ENCODE results near the gene MRPL11. TPM values are rescaled to one million over a fixed set of nuclear protein-coding genes. Genes with fewer than 3 reads are reported as not detected.

Gene MRPL11
- total RNA-seq, 4 donors from 2014 or later = 42.9 to 63.8 (median 53.9) TPM

- DNase-seq (ENCODE audit: low spot score in 2 of 2) = no peak
- H3K4me1 ChIP-seq = peaks cover 0 to 15% (median 6%) of the 10 kb centered on the region in 4 donors
- H3K27ac ChIP-seq = no peak overlapping the region
- no peaks in the 10 kb centered on the region for H3K27me3 ChIP-seq
- no peak for TF ChIP-seq EP300 (IDR thresholded peaks at IDR 0.05)
- no peak for TF ChIP-seq POLR2A (IDR thresholded peaks at IDR 0.05)
- TF ChIP-seq CTCF (IDR thresholded peaks at IDR 0.05) = no peak
- 91 to 92% methylated on average over 3 of the region's 3 CpGs for WGBS, 2 donors
- peaks cover 0 to 13% (median 0%) of the 10 kb centered on the region in 4 donors for H3K9me3 ChIP-seq
- no peaks in the 10 kb centered on the region for H3K36me3 ChIP-seq
- no peak overlapping the region for H3K4me3 ChIP-seq
These were observed 24.3 kb upstream of the MRPL11 start for GRCh38 chr11:66462911-66463310.

GRCh38 chr11:66462010-66462409 lies 23.4 kb upstream of the MRPL11 start:
- DNase-seq (ENCODE audit: low spot score in 2 of 2) = no peak
- Histone ChIP-seq H3K27me3 (no peaks in the 10 kb centered on the region), H3K27ac (no peak overlapping the region), H3K4me1 (peaks cover 0 to 7% (median 0%) of the 10 kb centered on the region in 4 donors), H3K36me3 (no peaks in the 10 kb centered on the region), H3K9me3 (peaks cover 0 to 13% (median 0%) of the 10 kb centered on the region in 4 donors), H3K4me3 (no peak overlapping the region)
- no peak for TF ChIP-seq CTCF (IDR thresholded peaks at IDR 0.05)
- TF ChIP-seq EP300 (IDR thresholded peaks at IDR 0.05) = no peak
- no peak for TF ChIP-seq POLR2A (IDR thresholded peaks at IDR 0.05)

GRCh38 chr11:66459138-66459778 lies 20.6 kb upstream of the MRPL11 start:
- DNase-seq (ENCODE audit: low spot score in 2 of 2) = no peak
- Histone ChIP-seq H3K36me3 (no peaks in the 10 kb centered on the region), H3K27ac (no peak overlapping the region), H3K4me1 (no peaks in the 10 kb centered on the region), H3K27me3 (no peaks in the 10 kb centered on the region), H3K9me3 (peaks cover 0 to 13% (median 0%) of the 10 kb centered on the region in 4 donors), H3K4me3 (no peak overlapping the region)
- WGBS, 2 donors = 57 to 62% methylated on average over 5 of the region's 5 CpGs
- TF ChIP-seq POLR2A (IDR thresholded peaks at IDR 0.05) (no peak), EP300 (IDR thresholded peaks at IDR 0.05) (no peak), CTCF (IDR thresholded peaks at IDR 0.05) (no peak)

GRCh38 chr11:66457826-66458225 lies 19.2 kb upstream of the MRPL11 start:
- Histone ChIP-seq H3K27me3 (no peaks in the 10 kb centered on the region), H3K27ac (no peak overlapping the region), H3K9me3 (peaks cover 0 to 8% (median 0%) of the 10 kb centered on the region in 4 donors), H3K4me1 (no peaks in the 10 kb centered on the region), H3K4me3 (no peak overlapping the region), H3K36me3 (no peaks in the 10 kb centered on the region)
- WGBS, 2 donors = 82 to 85% methylated on average over 6 of the region's 6 CpGs
- no peak for DNase-seq (ENCODE audit: low spot score in 2 of 2)
- TF ChIP-seq POLR2A (IDR thresholded peaks at IDR 0.05) = no peak

- no peaks in the 10 kb centered on the region for H3K9me3 ChIP-seq
- H3K4me3 ChIP-seq = no peak overlapping the region
- H3K27me3 ChIP-seq = no peaks in the 10 kb centered on the region
- no peak for TF ChIP-seq CTCF (IDR thresholded peaks at IDR 0.05)
- TF ChIP-seq POLR2A (IDR thresholded peaks at IDR 0.05) = no peak
- TF ChIP-seq EP300 (IDR thresholded peaks at IDR 0.05) = no peak
- H3K4me1 ChIP-seq = no peaks in the 10 kb centered on the region
- WGBS, 2 donors = 55 to 60% methylated on average over 3 of the region's 3 CpGs
- DNase-seq (ENCODE audit: low spot score in 2 of 2) = no peak
- H3K36me3 ChIP-seq = no peaks in the 10 kb centered on the region
- no peak overlapping the region for H3K27ac ChIP-seq
These were observed 16.2 kb upstream of the MRPL11 start for GRCh38 chr11:66454828-66455227.
